LNCaP clone FGC (cell line): ENCODE measurements around the gene WNT9A.

Experiments used
- DNase-seq: peaks from one replicate; pipeline ENCODE4 v3.0.0-alpha.2; 2011; ENCODE audit warnings: low read depth
- H3K4me3 ChIP-seq: 2 replicates; pipeline ENCODE4 v1.5.1; 2011; ENCODE audit warnings: mild to moderate bottlenecking, low read depth, low read length, control low read depth
- CTCF ChIP-seq: IDR thresholded peaks from 2 replicates; pipeline ENCODE4 v1.5.1; 2012; ENCODE audit warnings: mild to moderate bottlenecking; ENCODE audit not compliant: control insufficient read depth, insufficient read depth; ENCODE audit errors: extremely low read depth

WNT9A gene

GRCh38 chr1:227953022-227953412 is 5.3 kb upstream of the WNT9A start:
- no peak for TF ChIP-seq CTCF
- no peak overlapping the region for H3K4me3 ChIP-seq
- DNase-seq = no peak

GRCh38 chr1:227952374-227953021 is 4.8 kb upstream of the WNT9A start:
- H3K4me3 ChIP-seq = no peak overlapping the region
- no peak for DNase-seq
- no peak for TF ChIP-seq CTCF

GRCh38 chr1:227951624-227952373 is 4.1 kb upstream of the WNT9A start:
- no peak for DNase-seq
- TF ChIP-seq CTCF = no peak
- H3K4me3 ChIP-seq = no peak overlapping the region

GRCh38 chr1:227950735-227951346 is 3.1 kb upstream of the WNT9A start:
- no peak overlapping the region for H3K4me3 ChIP-seq
- no peak for DNase-seq
- no peak for TF ChIP-seq CTCF

GRCh38 chr1:227949954-227950734 is 2.4 kb upstream of the WNT9A start:
- DNase-seq = no peak
- H3K4me3 ChIP-seq = no peak overlapping the region
- TF ChIP-seq CTCF = no peak

GRCh38 chr1:227949341-227949921 is 1.7 kb upstream of the WNT9A start:
- no peak for DNase-seq
- H3K4me3 ChIP-seq = no peak overlapping the region
- TF ChIP-seq CTCF = no peak
